ENCODE results near the gene CARMIL1.

CARMIL1 gene

DNA sequence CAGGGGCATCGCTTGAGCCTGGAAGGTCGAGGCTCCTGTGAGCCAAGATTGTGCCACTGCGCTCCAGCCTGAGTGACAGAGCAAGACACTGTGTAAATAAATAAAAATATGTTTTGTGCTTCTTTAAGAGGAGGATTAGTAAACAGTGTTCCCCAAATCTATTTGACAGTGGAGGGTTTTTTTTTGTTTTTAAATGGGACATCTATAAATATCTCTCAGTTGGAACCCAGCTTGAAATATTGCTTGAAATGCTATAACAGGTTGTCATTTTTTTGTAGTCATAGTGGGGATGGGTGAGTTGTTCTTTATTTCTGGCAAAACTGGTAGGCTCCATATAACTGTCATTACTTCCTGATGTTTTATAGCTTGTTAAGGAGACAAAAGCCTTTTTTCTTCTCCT is 54.3 kb downstream of the CARMIL1 start:
- no peak for DNase-seq (ENCODE audit: low read depth, low spot score)

DNA sequence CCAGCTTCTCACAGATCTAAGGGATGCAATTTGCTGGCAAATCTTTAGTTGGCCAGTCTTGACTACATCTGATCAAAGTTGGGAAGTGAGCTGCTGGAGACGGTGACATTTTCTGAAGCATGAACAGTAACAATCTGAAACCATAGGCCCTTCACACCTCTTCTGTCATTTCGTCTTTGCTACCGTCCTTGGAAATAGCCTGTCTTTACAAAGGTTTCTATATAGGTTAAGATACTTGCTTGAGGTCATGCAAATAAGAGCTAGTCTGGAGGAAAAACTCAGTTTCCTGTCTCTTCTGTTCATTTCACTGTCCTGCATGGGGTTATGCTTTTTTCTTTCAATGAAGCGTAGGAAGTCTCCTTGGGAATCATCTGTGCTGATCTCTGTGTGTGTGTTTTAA is 55.6 kb downstream of the CARMIL1 start:
- DNase-seq (ENCODE audit: low read depth, low spot score) = no peak

DNA sequence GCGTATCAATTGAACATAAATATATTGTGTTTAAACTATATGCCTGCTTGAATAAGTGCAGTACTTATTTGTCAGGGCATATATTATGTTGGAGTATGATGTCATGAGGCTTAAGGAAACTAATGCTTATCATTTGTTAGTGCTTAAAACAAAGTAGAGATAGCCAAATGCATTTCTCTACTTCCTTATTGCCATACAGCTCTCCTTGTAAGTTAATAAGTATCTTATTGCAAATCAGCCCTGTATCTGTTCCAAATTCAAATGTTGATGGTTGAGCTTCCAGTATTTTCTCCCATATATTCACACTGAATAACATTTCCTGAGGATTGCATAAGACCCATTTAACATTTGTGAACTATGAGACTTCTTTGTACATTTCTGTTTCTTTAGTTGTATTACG is 57.8 kb downstream of the CARMIL1 start:
- no peak for DNase-seq (ENCODE audit: low read depth, low spot score)

DNA sequence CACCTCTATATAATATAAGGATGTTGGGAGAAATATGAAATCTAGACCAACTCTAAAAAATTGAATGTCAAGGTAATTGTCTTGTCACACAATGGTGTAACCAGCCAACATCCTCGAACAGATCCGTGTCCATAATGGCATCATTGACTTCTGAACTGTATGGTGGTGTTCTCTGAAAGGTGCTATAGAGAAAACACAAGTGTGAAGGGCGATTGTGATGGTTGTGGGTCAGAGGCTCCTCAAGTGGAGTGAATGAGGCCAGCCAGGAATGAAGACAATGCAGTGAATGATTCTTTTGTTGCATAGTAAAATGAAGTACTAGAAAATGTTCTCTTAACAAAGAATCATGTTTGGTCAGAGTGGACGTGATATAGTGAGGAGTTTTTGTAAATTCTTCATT is 58.3 kb downstream of the CARMIL1 start:
- no peak for DNase-seq (ENCODE audit: low read depth, low spot score)

DNA sequence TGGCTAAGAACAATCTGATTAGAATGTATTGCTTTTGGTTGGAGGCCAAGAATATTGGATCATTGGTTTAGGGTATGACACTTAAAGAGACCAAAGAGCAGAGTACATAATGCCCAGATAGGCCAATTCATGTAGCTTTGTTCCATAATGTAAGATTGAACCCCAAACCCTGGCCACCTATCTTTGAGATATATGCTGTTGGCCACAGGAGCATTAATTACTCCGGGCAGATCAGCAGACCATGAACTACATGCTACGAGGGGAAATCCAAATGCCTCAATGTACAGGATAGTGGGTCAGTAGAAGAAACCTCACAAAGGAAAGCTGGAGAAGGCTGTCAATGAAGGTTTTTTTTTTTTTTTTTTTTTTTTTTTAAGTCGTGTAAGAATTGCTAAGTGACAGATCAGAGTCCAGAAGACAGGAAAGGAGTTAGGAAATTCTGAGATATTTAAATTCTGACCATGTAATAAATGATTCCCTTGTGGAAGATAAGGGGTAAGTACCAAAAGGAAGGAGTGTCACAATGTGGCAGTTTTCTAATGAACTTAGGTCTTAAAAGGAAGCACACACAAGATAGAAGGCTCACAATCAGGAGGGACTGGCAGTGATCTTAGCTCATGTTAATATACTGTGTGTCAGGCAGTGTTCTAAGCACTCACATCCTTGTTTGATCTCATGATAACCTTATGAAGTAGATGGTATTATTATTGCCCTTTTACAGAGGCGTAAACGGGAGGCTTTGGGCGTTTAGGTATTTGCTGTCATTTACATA is 61.4 kb downstream of the CARMIL1 start:
- no peak for DNase-seq (ENCODE audit: low read depth, low spot score)

DNA sequence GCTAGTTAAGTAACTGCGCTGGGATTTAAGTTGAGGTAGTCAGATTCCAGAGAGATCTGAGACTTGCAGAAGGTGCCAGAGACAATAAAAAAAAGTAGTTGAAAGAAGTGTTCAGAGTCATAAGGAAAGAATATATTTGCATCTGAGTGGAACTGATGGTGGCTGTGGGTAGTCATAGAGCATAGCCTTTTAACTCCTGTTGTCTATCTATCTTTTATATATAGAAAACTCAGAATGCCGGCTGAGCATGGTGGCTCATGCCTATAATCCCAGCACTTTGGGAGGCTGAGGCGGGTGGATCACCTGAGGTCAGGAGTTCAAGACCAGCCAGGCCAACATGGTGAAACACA is 62.0 kb downstream of the CARMIL1 start:
- no peak for DNase-seq (ENCODE audit: low read depth, low spot score)

DNA sequence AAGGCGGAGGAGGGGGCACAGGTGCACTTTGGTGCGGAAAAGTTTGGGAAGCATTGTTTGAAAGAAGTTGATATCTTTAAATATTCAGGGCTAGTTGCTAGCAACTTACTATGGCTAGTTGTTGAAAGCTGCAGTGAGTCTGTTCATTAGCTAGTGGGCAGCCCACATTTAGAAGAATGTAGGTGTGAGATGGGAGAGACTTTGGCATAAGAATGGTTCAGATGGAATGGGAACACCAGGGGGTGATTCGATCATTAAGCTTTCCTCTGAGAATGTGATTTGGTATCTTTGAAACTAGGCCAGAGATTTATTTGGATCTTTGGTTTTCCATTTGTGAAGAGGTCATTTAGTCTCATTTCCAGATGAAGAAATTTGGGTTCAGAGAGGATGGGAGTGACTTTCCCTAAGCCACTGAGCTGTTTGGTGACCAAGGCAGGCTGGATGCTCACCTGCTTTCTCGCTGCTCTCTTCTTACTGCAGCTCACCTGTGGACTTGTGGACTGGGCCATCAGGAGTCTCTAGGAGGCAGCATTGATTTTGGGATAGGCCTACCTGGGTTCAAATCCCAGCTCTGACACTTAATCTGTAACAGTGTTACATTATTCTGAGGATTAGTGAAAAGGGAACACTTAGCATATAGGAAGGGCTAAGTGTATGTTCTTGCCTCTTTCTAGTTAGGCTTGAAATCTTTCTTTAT is 62.9 kb downstream of the CARMIL1 start:
- DNase-seq (ENCODE audit: low read depth, low spot score) = no peak

DNA sequence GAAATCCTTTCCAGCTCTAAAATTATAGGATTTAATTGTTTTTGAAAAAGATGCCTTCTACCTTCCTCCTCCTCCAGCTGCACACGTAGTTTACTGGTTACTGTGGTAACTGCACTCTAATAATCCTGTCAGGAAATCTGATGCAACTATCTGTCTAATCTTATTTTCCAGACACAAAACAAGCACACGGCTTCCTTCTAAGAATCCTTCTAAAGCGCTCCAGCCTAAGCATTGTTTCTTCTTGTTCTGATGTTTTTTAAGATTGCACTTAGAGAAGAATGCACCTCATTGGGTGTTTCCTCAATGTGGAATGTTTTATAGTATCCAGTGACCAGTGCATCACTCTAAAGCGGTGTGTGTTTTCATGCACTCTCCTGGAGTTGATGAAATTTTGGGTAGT is 63.6 kb downstream of the CARMIL1 start:
- DNase-seq (ENCODE audit: low read depth, low spot score) = no peak

DNA sequence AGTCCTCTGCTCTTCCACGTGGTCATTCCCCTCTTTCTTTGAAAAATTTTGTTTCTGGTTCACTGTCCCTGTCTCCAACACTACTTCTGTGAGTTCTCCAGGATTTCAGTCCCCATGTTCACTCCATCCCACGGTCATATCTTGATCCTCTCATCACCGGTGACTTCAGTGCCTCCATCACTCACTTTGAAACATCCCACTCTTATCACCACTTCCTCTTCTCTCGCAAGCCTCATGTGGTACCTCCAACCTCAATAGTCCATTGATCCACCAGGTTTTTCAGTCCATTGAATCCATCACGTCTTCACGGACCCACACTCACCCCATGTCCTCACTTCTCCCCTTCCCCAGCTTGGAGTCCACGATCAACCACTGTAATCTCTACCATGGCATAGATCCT is 64.8 kb downstream of the CARMIL1 start:
- DNase-seq (ENCODE audit: low read depth, low spot score) = no peak

DNA sequence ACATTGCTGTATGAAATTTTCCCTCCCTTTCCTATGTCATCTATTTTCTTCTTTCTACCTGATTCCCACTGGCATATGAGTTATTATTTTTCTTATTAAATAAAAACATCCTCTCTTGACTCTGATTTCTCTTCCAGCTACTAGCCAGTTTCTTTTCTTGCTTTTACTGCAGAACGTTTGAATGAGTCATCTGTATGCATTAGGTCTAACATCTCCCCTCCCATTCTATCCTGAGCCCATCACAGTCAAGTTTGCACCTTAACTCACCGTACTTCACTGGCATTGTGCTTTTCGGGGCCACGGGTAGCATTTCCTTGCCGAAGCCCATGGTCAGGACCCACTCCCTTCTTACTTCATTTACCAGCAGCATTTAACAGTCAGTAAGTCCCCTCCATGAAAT is 65.7 kb downstream of the CARMIL1 start:
- no peak for DNase-seq (ENCODE audit: low read depth, low spot score)

DNA sequence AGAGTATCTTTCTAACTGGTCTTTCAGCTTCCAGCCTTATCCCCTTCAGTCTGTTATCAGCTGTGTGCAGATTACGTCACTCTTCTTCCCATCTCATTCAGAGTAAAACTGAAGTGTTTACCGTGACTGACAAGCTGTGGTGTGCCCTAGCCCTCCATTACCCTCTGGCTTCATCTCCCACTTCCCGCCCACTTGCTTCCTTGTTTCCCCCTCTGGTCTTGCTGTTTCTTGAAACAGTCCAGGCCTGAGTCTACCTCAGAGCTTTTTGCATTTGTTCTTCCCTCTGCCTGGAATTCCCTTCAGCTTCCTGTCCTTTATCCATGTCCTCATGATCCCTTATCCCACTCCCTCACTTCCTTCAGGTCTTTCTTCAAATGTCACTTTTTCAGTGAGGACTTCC is 66.9 kb downstream of the CARMIL1 start:
- no peak for DNase-seq (ENCODE audit: low read depth, low spot score)

DNA sequence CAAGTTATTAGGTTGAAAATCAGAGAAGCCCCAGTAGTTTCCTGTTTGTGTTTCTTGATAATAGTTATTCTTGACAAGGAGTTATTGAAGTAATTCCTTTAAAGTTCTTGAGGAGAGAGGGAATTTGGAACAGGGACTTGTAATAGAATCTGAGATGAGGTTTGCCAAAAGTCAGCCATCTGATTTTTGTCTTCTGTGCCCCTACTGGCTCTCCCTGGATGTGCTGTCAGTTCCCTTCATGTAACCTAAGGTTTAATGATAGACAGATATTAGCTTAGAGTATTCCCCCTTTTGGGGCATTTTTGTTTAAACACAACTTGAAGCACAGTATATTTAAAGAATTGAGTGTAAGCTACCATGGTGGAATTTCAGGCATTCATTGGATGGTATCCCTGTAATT is 71.4 kb downstream of the CARMIL1 start:
- DNase-seq (ENCODE audit: low read depth, low spot score) = no peak

DNA sequence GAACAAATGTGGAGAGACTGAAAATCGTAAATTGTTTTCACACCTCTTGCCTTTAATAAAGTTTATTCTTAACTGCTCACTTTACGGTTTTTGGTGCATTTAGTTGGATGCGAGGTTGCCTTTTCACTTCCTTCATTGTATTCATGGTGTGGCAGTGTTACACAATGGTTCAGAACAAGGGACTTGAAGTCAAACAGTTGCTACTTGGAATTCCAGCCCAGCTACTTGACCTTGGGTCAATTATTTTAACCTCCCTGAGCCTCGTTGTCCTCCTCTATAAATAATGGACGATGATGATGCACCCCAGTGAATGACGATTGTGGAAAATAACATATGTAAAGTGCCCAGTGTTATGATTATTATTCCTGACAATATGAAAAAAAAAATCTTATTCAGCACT is 72.3 kb downstream of the CARMIL1 start:
- no peak for DNase-seq (ENCODE audit: low read depth, low spot score)

DNA sequence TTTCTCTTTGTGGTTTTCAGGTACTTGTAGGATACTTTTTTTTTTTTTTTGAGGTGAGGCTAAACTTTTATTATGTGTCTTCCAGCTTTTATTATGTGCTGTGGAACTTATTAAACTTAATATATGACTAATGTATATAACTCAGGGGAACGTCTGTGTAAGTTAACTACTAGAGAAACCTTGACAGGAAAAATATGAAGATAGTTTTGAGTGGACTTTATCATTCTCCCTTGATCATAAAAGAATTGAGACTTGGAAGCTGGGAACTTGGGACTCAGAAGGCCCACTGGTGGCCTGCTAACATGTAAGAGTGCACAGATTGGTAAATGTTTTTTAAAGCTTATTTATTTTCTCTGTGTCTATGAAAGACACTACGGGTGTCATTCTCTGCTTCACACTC is 73.1 kb downstream of the CARMIL1 start:
- DNase-seq (ENCODE audit: low read depth, low spot score) = no peak

DNA sequence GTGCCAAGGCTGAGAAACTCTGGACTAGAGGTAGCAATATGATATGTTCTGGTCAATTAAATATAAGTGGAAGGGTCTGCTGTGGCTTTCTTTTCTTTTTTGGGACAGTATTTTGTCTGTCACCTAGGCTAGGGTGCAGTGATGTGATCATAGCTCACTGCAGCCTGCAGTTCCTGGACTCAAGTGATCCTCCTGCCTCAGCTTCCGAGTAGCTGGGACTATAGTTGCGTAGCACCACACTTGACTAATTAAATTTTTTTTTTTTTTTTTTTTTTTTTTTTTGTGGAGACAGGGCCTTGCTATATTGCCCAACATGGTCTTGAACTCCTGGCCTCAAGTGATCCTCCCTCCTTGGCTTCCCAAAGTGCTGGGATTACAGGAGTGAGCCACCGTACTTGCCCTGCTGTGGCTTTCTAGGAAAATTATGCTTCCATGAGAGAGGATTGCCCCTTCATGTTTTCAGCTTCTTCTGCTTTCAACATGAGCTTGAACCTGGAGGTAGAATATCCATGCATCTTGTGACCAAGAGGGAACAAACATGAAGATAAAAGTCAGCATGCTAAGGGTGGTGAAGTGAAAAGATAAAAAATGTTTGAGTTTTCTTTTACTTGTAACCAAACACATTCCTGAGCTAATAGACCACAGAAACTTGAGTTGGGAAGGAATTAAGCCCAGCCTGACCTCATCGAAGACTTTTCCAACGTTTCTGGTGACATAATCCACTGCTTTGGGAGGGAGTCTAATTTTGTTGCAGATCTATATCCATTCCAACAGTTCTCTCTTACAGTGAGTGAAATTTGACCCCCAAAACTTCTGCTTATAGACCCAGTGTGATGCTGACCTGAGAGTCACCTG is 75.1 kb downstream of the CARMIL1 start:
- DNase-seq (ENCODE audit: low read depth, low spot score) = no peak

DNA sequence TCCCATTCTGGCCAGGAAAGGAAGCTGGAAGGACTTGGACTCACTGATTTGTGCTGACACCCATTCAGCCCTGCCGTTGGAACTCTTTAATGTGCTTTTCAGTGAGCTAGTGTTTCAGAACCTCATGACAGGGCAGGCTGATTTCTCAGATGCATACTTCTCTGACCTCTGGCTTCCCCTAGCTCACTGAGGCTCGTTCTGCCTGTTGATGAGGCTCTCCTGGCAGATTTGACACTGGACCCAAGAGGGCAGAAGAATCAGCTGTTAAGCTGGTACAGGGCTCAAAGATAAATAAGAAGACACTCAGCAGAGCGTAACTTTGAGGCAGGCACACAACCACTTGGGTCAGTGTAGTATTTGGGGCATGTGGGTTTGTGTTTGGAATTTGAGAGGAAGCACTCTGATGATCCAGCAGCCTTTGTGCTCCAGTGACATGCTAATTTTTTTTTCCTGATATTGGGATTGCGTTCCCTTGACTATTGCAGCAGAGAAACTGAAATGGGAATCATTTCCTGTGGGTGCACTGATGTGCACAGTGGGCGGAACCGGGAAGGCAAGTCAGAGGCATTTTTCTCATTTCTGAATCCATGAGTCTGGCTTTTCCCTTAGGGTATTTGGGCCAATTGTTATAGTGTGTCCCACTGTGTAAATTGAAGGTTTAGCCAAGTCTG is 80.2 kb downstream of the CARMIL1 start:
- DNase-seq (ENCODE audit: low read depth, low spot score) = no peak

DNA sequence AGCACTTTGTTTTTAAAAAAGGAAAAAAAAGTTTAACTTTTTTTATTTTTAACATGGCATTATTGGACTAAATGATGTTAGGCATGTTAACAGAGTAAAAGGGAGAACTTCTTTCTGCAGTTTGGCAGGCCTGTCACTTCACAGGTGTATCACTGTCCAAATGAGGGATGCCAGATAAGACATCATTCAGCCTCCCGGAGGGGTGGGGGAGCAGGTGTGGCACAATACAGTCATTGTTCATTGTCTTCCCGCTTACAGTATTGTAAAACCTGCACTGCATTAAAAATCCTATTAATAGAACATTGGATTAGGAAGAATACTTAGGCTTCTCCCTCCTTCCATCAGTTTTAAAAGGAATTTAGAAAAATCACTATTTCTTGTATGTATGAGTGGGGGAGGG is 80.7 kb downstream of the CARMIL1 start:
- DNase-seq (ENCODE audit: low read depth, low spot score) = no peak

DNA sequence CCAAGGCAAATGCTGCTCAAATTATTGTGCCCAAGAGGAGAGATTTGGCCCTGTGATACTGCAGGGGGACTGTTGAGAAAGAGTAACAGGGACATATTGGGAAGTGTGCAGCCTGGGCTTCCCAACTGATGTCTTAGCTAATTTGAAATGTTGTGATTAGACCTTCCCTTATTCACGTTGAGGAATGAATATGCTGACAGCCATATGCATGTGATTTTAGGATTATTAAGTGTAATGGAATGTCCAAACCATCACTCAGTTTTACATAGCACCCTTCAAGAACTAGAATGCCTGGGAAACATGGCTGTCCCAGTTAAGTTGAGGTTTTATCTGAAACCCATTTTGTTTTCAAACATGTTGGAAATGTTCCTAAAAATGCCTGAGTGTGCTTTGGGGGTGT is 81.4 kb downstream of the CARMIL1 start:
- DNase-seq (ENCODE audit: low read depth, low spot score) = no peak

DNA sequence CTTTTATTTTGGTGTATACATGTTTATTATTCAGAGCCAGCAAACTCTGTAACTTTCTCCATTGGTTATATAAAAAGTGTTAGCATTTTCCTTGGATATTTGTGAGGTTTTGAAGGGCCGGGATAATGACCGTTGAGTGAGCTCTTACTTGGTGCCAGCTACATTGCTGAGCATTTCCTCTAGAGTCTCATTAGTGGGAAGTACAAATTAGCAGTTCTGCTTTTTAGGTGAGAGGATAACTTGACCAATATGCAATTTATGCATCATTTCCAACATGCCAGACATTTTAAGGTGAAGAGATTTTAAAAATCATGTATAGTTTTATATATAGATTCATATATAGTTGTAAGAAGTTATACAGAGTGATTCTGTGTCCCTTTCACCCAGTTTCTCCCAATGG is 84.3 kb downstream of the CARMIL1 start:
- DNase-seq (ENCODE audit: low read depth, low spot score) = no peak

DNA sequence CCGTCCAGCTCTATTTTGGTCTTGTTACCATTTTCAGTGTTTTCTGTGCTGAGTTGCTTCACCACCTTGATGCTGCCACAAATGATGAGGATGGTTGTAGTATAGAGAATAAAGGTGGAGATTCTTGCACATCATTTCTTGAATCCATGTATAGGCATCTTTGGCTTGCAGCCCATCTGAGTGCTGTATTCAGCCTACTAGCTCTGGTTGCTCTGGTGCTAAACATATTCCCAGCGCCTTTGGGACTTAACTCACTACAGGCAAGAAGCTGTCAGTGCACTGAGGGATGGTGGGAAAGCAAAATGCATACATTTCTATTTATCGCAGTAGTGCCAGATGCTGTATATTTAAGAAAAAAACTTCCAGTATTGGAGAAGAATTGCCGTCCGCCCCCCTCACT is 86.0 kb downstream of the CARMIL1 start:
- DNase-seq (ENCODE audit: low read depth, low spot score) = no peak

DNA sequence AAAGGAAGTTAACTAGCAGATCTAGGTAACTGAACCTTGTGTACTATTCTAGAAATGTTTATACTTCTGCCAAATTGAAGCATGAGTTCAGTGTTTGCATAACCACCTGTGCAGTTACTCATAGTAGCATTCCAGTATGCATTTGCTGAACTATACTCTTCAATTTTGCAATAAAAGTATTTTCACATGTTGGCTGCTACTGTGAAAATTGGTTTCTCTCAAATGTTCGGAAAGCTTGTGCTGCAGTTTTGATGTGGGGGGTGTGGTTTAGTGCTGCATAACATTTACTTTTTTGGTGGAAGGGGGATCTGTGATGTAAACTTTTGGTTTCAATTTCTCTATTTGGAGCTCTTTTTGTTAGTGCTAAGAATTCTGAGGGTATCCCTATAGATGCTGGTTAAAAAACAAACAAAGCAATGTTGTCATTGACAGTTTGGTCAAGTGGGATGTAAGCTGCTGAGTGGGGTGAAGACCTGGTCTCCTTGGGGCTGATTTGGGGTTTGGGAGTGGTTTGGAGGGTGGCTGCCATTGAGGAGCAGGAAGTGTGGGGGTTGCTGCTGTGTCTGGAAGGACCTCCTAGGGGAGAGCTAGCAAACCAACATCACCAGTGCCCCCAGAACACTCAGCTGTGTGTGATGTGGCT is 87.8 kb downstream of the CARMIL1 start:
- DNase-seq (ENCODE audit: low read depth, low spot score) = peak; percentile 27

DNA sequence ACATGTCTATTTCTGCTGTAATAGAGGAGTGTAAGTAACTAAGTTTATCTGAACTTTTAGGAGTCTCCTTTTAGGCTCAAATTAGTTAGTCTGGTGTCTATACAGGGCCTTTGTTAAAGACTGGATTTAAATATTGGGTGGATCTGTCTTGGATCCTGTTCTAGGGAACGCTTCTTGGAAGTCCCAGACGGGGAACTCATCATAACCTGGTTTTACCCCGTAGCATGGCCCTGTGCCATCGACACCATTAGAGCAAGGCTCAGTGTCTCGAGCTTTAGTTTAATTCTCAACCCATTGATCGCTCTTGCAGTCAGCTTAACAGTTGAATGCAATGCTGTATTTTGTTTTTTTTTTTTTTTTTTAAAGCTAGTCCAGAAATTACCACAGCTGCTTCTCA is 89.9 kb downstream of the CARMIL1 start:
- no peak for DNase-seq (ENCODE audit: low read depth, low spot score)

All from activated naive CD8-positive, alpha-beta T cell treated with anti-CD3 and anti-CD28 coated beads, Interleukin-2, amount 50 U/mL, for 16 hours (primary cell).